Measurements from ENCODE around the gene THAP8.

- TF ChIP-seq CTCF (conservative IDR thresholded peaks at IDR 0.05; ENCODE audit: low read depth, low read length) (no peak), EZH2 (IDR thresholded peaks at IDR 0.05; ENCODE audit: low read length, unreplicated experiment) (no peak)
Observed at GRCh38 chr19:36099166-36099785, 45.2 kb upstream of the THAP8 start.

Measured in PC-3 (cell line).